HG03520 (cell line): ENCODE results near the gene UHRF2.
"Not testable (repeated sequence)": the region's sequence is repeated elsewhere in the genome, so short reads cannot be mapped to it uniquely, and the experiment has no call there.

Experiments
- ATAC-seq: cut with Tn5 transposase; IDR thresholded peaks from one replicate; pipeline ENCODE4 v1.9.1; 2021; ENCODE audit warnings: mild to moderate bottlenecking, moderate library complexity; ENCODE audit not compliant: unreplicated experiment

UHRF2 gene

GRCh38 chr9:6479959-6480358 lies 67.0 kb downstream of the UHRF2 start:
- no peak for ATAC-seq

GRCh38 chr9:6484210-6484609 lies 71.2 kb downstream of the UHRF2 start:
- ATAC-seq, result no peak

GRCh38 chr9:6488395-6488794 lies 75.4 kb downstream of the UHRF2 start:
- no peak for ATAC-seq

- ATAC-seq, result no peak
These were observed 76.1 kb downstream of the UHRF2 start for GRCh38 chr9:6489099-6489498.

GRCh38 chr9:6490863-6491262 lies 77.9 kb downstream of the UHRF2 start:
- ATAC-seq, result no peak

- ATAC-seq, result no peak
These were observed 82.5 kb downstream of the UHRF2 start for GRCh38 chr9:6495466-6495865.

- no peak for ATAC-seq
These were observed 86.0 kb downstream of the UHRF2 start for GRCh38 chr9:6498982-6499381.

- ATAC-seq, result no peak
These were observed 88.7 kb downstream of the UHRF2 start for GRCh38 chr9:6501526-6502210.

- ATAC-seq, result no peak
These were observed 89.4 kb downstream of the UHRF2 start for GRCh38 chr9:6502399-6502798.

- no peak for ATAC-seq
These were observed 93.6 kb downstream of the UHRF2 start for GRCh38 chr9:6506571-6506970.

- ATAC-seq, result no peak
These were observed 99.2 kb downstream of the UHRF2 start for GRCh38 chr9:6512085-6512657.

- no peak for ATAC-seq
These were observed 109.3 kb downstream of the UHRF2 start for GRCh38 chr9:6522263-6522662.

- ATAC-seq, result no peak
These were observed 112.5 kb downstream of the UHRF2 start for GRCh38 chr9:6525326-6526045.

- ATAC-seq, result no peak
These were observed 122.6 kb downstream of the UHRF2 start for GRCh38 chr9:6535594-6535993.

- no peak for ATAC-seq
These were observed 125.7 kb downstream of the UHRF2 start for GRCh38 chr9:6538666-6539071.

- ATAC-seq, result not testable (repeated sequence)
These were observed 129.6 kb downstream of the UHRF2 start for GRCh38 chr9:6542617-6543016.

GRCh38 chr9:6543204-6543603 lies 130.2 kb downstream of the UHRF2 start:
- ATAC-seq, result no peak

GRCh38 chr9:6545017-6545691 lies 132.2 kb downstream of the UHRF2 start:
- no peak for ATAC-seq

GRCh38 chr9:6549106-6549800 lies 136.3 kb downstream of the UHRF2 start:
- no peak for ATAC-seq

GRCh38 chr9:6551136-6551535 lies 138.1 kb downstream of the UHRF2 start:
- no peak for ATAC-seq

- ATAC-seq, result no peak
These were observed 139.0 kb downstream of the UHRF2 start for GRCh38 chr9:6552033-6552432.
